Left ventricle myocardium inferior (tissue), 1 donor: ENCODE data around the gene EXOC1. TPM values are rescaled to one million over a fixed set of nuclear protein-coding genes. Genes with fewer than 3 reads are reported as not detected.

ENCODE experiments used
- DNase-seq: peaks from one replicate; pipeline ENCODE4 v3.0.0-alpha.2; 2020
- H3K27ac ChIP-seq: fragments of 200-600 bp; replicated peaks from 2 replicates; pipeline ENCODE4 v1.8.0; 2021
- H3K27me3 ChIP-seq: fragments of 200-600 bp; 2 replicates; pipeline ENCODE4 v1.8.0; 2021; ENCODE audit warnings: low read depth
- H3K36me3 ChIP-seq: fragments of 200-600 bp; 2 replicates; pipeline ENCODE4 v1.8.0; 2021
- H3K4me1 ChIP-seq: fragments of 200-600 bp; 2 replicates; pipeline ENCODE4 v1.8.0; 2021
- H3K4me3 ChIP-seq: fragments of 200-600 bp; 2 replicates; pipeline ENCODE4 v1.8.0; 2021; ENCODE audit warnings: mild to moderate bottlenecking, moderate library complexity
- H3K9me3 ChIP-seq: fragments of 200-600 bp; replicated peaks from 2 replicates; pipeline ENCODE4 v1.8.0; 2021
- intact Hi-C: fragments of 100-400 bp; cut with micrococcal nuclease; formaldehyde crosslinking; loops from one replicate; pipeline ENCODE4 v1.11.0; 2022
- total RNA-seq: library from RNA; stranded (reverse); fragmentation: NEBNext Ultra II Directional; extraction: Animal tissue kit (Norgen Biotek cat#: 25700); gene quantifications from one replicate; pipeline ENCODE4 v1.2.1, GENCODE V29; 2021
- TF ChIP-seq, protein P1 (sequence below): fragments of 200-600 bp; IDR thresholded peaks from 2 replicates; pipeline ENCODE4 v1.8.0; 2021; ENCODE audit warnings: antibody characterized with exemption, mild to moderate bottlenecking, borderline replicate concordance
- donor health status: DM: no; HTN: yes; CAD: no; lungs with severe emphysema.

Gene EXOC1
- total RNA-seq, 1 donor from 2014 or later, result 20.3 TPM

DNA sequence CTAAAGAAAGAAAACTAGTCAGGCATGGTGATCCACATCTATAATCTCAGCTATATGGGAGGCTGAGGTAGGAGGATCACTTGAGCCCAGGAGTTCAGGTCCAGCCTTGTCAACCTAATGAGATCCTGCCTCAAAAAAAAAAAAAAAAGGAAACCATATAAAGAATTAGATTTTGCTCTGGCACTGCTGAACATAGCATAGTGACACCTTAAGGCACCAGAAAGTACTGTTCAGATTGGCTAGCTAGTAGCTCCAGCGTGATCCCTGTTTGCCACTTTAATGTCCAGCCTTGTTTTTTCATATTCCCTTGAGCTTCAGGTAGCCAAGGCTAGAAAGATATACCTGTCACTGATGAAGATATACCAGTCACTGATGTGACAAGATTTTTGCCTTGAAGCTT lies 34.1 kb downstream of the EXOC1 start:
- Histone ChIP-seq H3K27ac (no peak overlapping the region), H3K9me3 (no peaks in the 10 kb centered on the region), H3K4me3 (no peak overlapping the region), H3K36me3 (peaks cover 51% of the 10 kb centered on the region), H3K4me1 (no peaks in the 10 kb centered on the region), H3K27me3 (no peaks in the 10 kb centered on the region)
- no peak for DNase-seq
- intact Hi-C loops, result no loop called here
- TF ChIP-seq, protein P1, sequence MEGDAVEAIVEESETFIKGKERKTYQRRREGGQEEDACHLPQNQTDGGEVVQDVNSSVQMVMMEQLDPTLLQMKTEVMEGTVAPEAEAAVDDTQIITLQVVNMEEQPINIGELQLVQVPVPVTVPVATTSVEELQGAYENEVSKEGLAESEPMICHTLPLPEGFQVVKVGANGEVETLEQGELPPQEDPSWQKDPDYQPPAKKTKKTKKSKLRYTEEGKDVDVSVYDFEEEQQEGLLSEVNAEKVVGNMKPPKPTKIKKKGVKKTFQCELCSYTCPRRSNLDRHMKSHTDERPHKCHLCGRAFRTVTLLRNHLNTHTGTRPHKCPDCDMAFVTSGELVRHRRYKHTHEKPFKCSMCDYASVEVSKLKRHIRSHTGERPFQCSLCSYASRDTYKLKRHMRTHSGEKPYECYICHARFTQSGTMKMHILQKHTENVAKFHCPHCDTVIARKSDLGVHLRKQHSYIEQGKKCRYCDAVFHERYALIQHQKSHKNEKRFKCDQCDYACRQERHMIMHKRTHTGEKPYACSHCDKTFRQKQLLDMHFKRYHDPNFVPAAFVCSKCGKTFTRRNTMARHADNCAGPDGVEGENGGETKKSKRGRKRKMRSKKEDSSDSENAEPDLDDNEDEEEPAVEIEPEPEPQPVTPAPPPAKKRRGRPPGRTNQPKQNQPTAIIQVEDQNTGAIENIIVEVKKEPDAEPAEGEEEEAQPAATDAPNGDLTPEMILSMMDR, result no peak

- no peak for DNase-seq
- intact Hi-C loops, result no loop called here
- peaks cover 66% of the 10 kb centered on the region for H3K36me3 ChIP-seq
- no peak overlapping the region for H3K4me3 ChIP-seq
- no peaks in the 10 kb centered on the region for H3K27me3 ChIP-seq
- no peaks in the 10 kb centered on the region for H3K9me3 ChIP-seq
- TF ChIP-seq, protein P1, result no peak
- no peaks in the 10 kb centered on the region for H3K4me1 ChIP-seq
- no peak overlapping the region for H3K27ac ChIP-seq
Measured at GRCh38 chr4:55892156-55892555, 38.7 kb downstream of the EXOC1 start.

DNA sequence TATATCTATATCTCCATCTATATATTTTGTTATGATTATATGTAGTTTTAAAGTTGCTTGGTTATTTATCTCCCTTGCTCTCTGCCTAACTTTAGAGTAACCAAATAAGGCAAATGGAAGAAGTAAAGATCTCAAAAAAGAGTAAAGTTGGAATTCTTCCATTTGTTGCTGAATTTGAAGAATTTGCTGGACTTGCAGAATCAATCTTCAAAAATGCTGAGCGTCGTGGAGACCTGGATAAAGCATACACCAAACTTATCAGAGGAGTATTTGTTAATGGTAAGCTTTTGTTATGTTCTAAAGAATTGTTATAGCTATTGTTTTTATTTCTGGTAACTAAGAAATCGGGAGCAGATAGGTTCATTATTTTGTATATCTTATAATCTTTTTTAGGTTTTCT lies 43.2 kb downstream of the EXOC1 start:
- Histone ChIP-seq H3K4me3 (no peak overlapping the region), H3K27ac (no peak overlapping the region), H3K36me3 (peaks cover 81% of the 10 kb centered on the region), H3K27me3 (no peaks in the 10 kb centered on the region), H3K4me1 (no peaks in the 10 kb centered on the region), H3K9me3 (no peaks in the 10 kb centered on the region)
- intact Hi-C loops, result no loop called here
- TF ChIP-seq, protein P1, result no peak
- no peak for DNase-seq

DNA sequence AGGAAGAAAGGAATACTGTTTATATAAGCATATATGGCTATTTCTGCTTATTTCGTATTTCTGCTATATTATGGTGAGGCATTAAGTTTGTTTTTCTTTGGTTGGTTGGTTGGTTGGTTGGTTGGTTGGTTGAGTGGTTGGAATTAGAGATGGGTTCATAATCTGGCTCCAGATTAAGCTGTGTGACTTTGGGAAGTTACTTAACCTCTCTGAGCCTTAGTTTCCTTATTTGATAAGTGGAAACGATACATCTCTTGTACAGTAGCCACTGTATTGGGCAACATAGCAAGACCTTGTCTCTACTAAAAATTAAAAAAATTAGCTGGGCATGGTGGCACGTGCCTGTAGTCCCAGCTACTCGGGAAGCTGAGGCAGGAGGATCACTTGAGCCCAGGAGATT lies 49.2 kb downstream of the EXOC1 start:
- Histone ChIP-seq H3K27me3 (no peaks in the 10 kb centered on the region), H3K9me3 (no peaks in the 10 kb centered on the region), H3K4me1 (peaks cover 4% of the 10 kb centered on the region), H3K27ac (no peak overlapping the region), H3K36me3 (peaks cover 60% of the 10 kb centered on the region), H3K4me3 (no peak overlapping the region)
- intact Hi-C loops, result no loop called here
- DNase-seq, result no peak
- TF ChIP-seq, protein P1, result no peak

GRCh38 chr4:55903577-55903976 lies 50.1 kb downstream of the EXOC1 start:
- intact Hi-C loops, result no loop called here
- H3K27me3 ChIP-seq, result no peaks in the 10 kb centered on the region
- no peaks in the 10 kb centered on the region for H3K9me3 ChIP-seq
- no peak overlapping the region for H3K4me3 ChIP-seq
- DNase-seq, result no peak
- H3K27ac ChIP-seq, result no peak overlapping the region
- peaks cover 51% of the 10 kb centered on the region for H3K36me3 ChIP-seq
- peaks cover 4% of the 10 kb centered on the region for H3K4me1 ChIP-seq
- TF ChIP-seq, protein P1, result no peak

DNA sequence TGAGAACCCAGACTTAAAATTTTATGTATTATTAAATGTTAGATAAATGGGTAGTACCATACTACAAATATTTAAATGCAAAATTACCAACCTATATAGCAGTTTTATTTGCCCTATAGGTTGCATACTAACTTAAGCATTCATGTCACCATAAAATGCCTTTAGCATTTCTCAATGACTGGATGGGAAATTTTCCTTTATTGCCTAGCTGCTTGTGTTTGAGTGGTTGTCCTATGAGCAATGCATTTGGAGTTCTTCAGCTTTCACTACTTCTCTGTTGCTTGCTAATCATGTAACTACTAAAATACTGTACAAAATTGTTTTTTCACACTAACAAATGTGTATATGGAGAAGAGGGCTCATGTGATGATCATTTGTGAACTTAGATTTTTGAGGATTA lies 51.1 kb downstream of the EXOC1 start:
- peaks cover 4% of the 10 kb centered on the region for H3K4me1 ChIP-seq
- TF ChIP-seq, protein P1, result no peak
- H3K27me3 ChIP-seq, result no peaks in the 10 kb centered on the region
- no peak overlapping the region for H3K4me3 ChIP-seq
- no peaks in the 10 kb centered on the region for H3K9me3 ChIP-seq
- H3K27ac ChIP-seq, result no peak overlapping the region
- no peak for DNase-seq
- intact Hi-C loops, result no loop called here
- H3K36me3 ChIP-seq, result peaks cover 48% of the 10 kb centered on the region
